Stomach (tissue), 9 donors: ENCODE results near the gene CFAP69. TPM values are rescaled to one million over a fixed set of nuclear protein-coding genes. Genes with fewer than 3 reads are reported as not detected.

Experiments
- DNase-seq, 2 donors: peaks; one replicate each; pipeline versions ENCODE4 v3.0.0 to v3.0.0-alpha.2; 2013 to 2019
- H3K27ac ChIP-seq, 5 donors: fragments of 200-600 bp in 4 of 5; sonication (generic) in 4 of 5; one replicate each; pipeline ENCODE4 v1.5.1; 2013 to 2019; ENCODE audit warnings: mild to moderate bottlenecking in 1 of 5, moderate library complexity in 1 of 5
- H3K27me3 ChIP-seq, 3 donors: fragments of 200-600 bp; sonication (generic); one replicate each; pipeline ENCODE4 v1.5.1; 2017 to 2019; ENCODE audit warnings: mixed run types in 1 of 3
- H3K36me3 ChIP-seq, 4 donors: fragments of 200-600 bp; sonication (generic); 1 replicate in 3 of 4; 2 replicates in 1 of 4; pipeline ENCODE4 v1.5.1; 2016 to 2019
- H3K4me1 ChIP-seq, 4 donors: fragments of 200-600 bp; sonication (generic); one replicate each; pipeline ENCODE4 v1.5.1; 2016 to 2019
- H3K4me3 ChIP-seq, 4 donors: fragments of 200-600 bp; sonication (generic) in 3 of 4; one replicate each; pipeline ENCODE4 v1.5.1; 2016 to 2019; ENCODE audit warnings: mild to moderate bottlenecking in 1 of 4
- H3K9me3 ChIP-seq, 4 donors: fragments of 200-600 bp; sonication (generic); one replicate each; pipeline ENCODE4 v1.5.1; 2016 to 2019
- EP300 ChIP-seq: sonication (generic); formaldehyde crosslinking; IDR thresholded peaks from one replicate; pipeline ENCODE4 v1.6.1; 2017; ENCODE audit warnings: antibody characterized with exemption
- POLR2A ChIP-seq, 4 donors: fragments of 450-650 bp; IDR thresholded peaks; one replicate each; pipeline ENCODE4 v1.6.1; 2016; ENCODE audit warnings: antibody characterized with exemption in 4 of 4, control low read depth in 2 of 4, mild to moderate bottlenecking in 1 of 4, moderate library complexity in 1 of 4
- POLR2AphosphoS5 ChIP-seq, 3 donors: sonication (generic); formaldehyde crosslinking; IDR thresholded peaks; one replicate each; pipeline ENCODE4 v1.6.1; 2016; ENCODE audit warnings: antibody characterized with exemption in 3 of 3
- WGBS, 5 donors: extraction: QIAGEN DNeasy Blood & Tissue Kit in 3 of 5; methylation state at CpG; one replicate each; pipeline versions ENCODE4 v1.1.5 to v1.1.7; 2013 to 2018; 5-methylcytosine and 5-hydroxymethylcytosine counted together
- intact Hi-C: fragments of 100-400 bp; cut with DNase I; formaldehyde crosslinking; loops from one replicate; pipeline ENCODE4 v1.15.1; 2023; ENCODE audit warnings: low total_unique reads
- polyA plus RNA-seq, 3 donors: library from polyadenylated mRNA; stranded (reverse); fragments of 200-250 nt; gene quantifications; one replicate each; pipeline ENCODE4 v1.2.3, GENCODE V29; 2013
- total RNA-seq, 5 donors: library from RNA; depleted of rRNA; stranded (reverse); fragments of >200 nt; gene quantifications; one replicate each; pipeline versions ENCODE4 v1.1.0 to v1.2.3, GENCODE V29; 2014 to 2016
- TF ChIP-seq, protein P1 (sequence below), 7 experiments: fragments of 450-650 bp in 4 of 7; fragments of 200-600 bp in 3 of 7; sonication (generic) in 3 of 7; IDR thresholded peaks; one replicate each; pipeline ENCODE4 v1.5.1; 2016 to 2019; ENCODE audit warnings: antibody characterized with exemption in 7 of 7, control low read depth in 2 of 7, mild to moderate bottlenecking in 1 of 7
- donor health status: healthy with polysubstance abuse.
- donor health status: Bipolar disorder and iron deficiency.
- donor health status: healthy.

CFAP69 gene
- total and polyA plus RNA-seq, 8 donors: 0.87 to 22.0 (median 5.5) TPM

DNA sequence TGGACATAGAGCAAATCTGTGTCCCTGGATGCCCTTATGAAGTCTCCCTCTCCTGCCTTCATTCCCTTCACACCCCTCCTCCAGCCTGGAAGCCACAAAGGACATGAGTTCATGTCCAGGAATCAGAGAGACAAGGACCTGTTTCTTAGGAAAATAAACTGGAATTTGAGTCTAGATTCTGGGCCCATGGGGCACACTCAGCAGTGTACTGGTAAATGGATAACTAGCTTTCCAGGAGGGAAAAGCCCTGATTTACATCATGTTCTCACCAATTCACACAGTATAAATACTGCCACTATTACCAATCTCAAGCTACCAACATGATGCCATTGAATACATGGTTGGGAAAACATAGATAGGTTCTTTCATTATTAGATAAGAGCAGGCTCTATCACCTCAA lies 66.2 kb downstream of the CFAP69 start:
- DNase-seq: no peak
- TF ChIP-seq, protein P1, sequence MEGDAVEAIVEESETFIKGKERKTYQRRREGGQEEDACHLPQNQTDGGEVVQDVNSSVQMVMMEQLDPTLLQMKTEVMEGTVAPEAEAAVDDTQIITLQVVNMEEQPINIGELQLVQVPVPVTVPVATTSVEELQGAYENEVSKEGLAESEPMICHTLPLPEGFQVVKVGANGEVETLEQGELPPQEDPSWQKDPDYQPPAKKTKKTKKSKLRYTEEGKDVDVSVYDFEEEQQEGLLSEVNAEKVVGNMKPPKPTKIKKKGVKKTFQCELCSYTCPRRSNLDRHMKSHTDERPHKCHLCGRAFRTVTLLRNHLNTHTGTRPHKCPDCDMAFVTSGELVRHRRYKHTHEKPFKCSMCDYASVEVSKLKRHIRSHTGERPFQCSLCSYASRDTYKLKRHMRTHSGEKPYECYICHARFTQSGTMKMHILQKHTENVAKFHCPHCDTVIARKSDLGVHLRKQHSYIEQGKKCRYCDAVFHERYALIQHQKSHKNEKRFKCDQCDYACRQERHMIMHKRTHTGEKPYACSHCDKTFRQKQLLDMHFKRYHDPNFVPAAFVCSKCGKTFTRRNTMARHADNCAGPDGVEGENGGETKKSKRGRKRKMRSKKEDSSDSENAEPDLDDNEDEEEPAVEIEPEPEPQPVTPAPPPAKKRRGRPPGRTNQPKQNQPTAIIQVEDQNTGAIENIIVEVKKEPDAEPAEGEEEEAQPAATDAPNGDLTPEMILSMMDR (IDR thresholded peaks at IDR 0.05): no peak
- TF ChIP-seq EP300 (no peak), POLR2A (IDR thresholded peaks at IDR 0.05) (no peak)
- H3K4me1 ChIP-seq: no peaks in the 10 kb centered on the region
- intact Hi-C loops: no loop called here
- no peaks in the 10 kb centered on the region for H3K9me3 ChIP-seq
- H3K4me3 ChIP-seq: no peak overlapping the region
- no peak overlapping the region for H3K27ac ChIP-seq
- H3K36me3 ChIP-seq: peaks cover 0 to 37% (median 12%) of the 10 kb centered on the region in 4 donors
- no peaks in the 10 kb centered on the region for H3K27me3 ChIP-seq

DNA sequence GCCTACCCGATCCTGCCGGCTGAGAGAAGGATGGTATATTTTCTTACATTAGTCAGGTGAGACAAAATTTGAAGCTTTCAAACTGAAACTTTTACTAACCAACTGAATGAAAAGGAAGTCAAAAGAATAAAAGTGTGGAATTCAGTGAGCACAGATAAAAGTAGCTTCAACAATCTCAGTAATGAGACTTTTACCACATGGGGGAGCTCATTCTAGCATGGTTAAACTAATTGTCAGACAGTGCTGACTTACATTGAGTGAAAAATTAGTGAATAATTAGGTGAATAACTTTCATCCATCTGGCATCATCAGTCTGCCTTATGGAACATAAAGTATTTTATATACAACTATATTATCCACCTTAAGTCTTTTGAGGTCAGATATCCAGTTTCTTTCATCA lies 67.8 kb downstream of the CFAP69 start:
- Histone ChIP-seq H3K36me3 (peaks cover 0 to 30% (median 6%) of the 10 kb centered on the region in 4 donors), H3K9me3 (no peaks in the 10 kb centered on the region), H3K27me3 (no peaks in the 10 kb centered on the region), H3K4me3 (no peak overlapping the region), H3K27ac (no peak overlapping the region), H3K4me1 (no peaks in the 10 kb centered on the region)
- intact Hi-C loops: no loop called here
- 87 to 95% (median 93%) methylated on average over 2 of the region's 2 CpGs for WGBS, 5 donors
- peak in 1 of 2 donors; percentile 6 for DNase-seq
- TF ChIP-seq EP300: no peak
- TF ChIP-seq, protein P1 (IDR thresholded peaks at IDR 0.05): peak in 1 of 7 experiments; percentile 6

GRCh38 chr7:90313907-90314306 lies 68.9 kb downstream of the CFAP69 start:
- DNase-seq: no peak
- Histone ChIP-seq H3K4me1 (no peaks in the 10 kb centered on the region), H3K4me3 (no peak overlapping the region), H3K36me3 (peaks cover 0 to 22% (median 3%) of the 10 kb centered on the region in 4 donors), H3K27ac (no peak overlapping the region), H3K27me3 (peaks cover 0 to 3% (median 0%) of the 10 kb centered on the region in 3 donors), H3K9me3 (no peaks in the 10 kb centered on the region)
- WGBS, 5 donors: 67 to 73% (median 70%) methylated on average over 4 of the region's 4 CpGs
- intact Hi-C loops: no loop called here
- TF ChIP-seq, protein P1 (IDR thresholded peaks at IDR 0.05): no peak
- TF ChIP-seq EP300 (no peak), POLR2A (IDR thresholded peaks at IDR 0.05) (no peak), POLR2AphosphoS5 (IDR thresholded peaks at IDR 0.05) (no peak)

- H3K27me3 ChIP-seq: peaks cover 14 to 51% (median 22%) of the 10 kb centered on the region in 3 donors
- H3K9me3 ChIP-seq: no peaks in the 10 kb centered on the region
- no peak for DNase-seq
- no peak overlapping the region for H3K27ac ChIP-seq
- no peak overlapping the region for H3K4me3 ChIP-seq
- intact Hi-C loops: no loop called here
- WGBS, 5 donors: 82 to 89% (median 85%) methylated on average over 7 of the region's 7 CpGs
- TF ChIP-seq POLR2A (IDR thresholded peaks at IDR 0.05): no peak
- no peak for TF ChIP-seq EP300
- TF ChIP-seq, protein P1 (IDR thresholded peaks at IDR 0.05): no peak
- TF ChIP-seq POLR2AphosphoS5 (IDR thresholded peaks at IDR 0.05): no peak
- H3K36me3 ChIP-seq: no peaks in the 10 kb centered on the region
- H3K4me1 ChIP-seq: peaks cover 7 to 14% (median 11%) of the 10 kb centered on the region in 4 donors
These were observed 75.0 kb downstream of the CFAP69 start for GRCh38 chr7:90320014-90320413.
